GM13977 (cell line): ENCODE data around the gene MAGED4.

ENCODE experiments used
- DNase-seq: peaks from one replicate; pipeline ENCODE4 v3.0.0; 2012; ENCODE audit warnings: low spot score
- in situ Hi-C: fragments of 300-500 bp; cut with MboI; formaldehyde crosslinking; loops from one replicate; pipeline ENCODE4 v1.12.0; 2022; ENCODE audit warnings: low sequenced_read_pairs, low pct_unique_long_range_greater_than_20kb, mixed read lengths, inconsistent platforms; ENCODE audit not compliant: unreplicated experiment
- TF ChIP-seq, protein P1 (sequence below): IDR thresholded peaks from 2 replicates; pipeline ENCODE4 v1.5.1; 2012; ENCODE audit warnings: mild to moderate bottlenecking, control low read depth; ENCODE audit not compliant: insufficient read depth; ENCODE audit errors: extremely low read depth, missing control alignments

MAGED4 gene

DNA sequence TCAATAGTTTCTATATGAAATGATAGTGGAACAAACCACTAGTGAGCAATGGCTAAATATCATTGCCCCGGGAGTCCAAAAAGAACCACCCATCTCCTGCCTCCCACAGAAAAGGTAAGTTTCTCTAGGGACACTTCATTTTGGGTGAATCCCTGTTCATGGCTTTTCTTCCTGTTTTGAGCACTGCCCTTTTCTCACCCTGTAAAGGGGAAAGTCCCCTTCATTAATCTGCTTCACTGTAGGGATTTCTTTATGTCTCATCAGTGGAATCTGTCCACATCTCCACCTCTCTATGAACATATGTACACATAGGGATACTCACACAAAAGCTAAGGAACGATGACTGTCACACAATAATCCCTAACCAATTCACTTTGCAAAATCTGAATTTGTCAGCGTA, 28.6 kb downstream of the MAGED4 start:
- no peak for DNase-seq
- in situ Hi-C loops: no loop called here

DNA sequence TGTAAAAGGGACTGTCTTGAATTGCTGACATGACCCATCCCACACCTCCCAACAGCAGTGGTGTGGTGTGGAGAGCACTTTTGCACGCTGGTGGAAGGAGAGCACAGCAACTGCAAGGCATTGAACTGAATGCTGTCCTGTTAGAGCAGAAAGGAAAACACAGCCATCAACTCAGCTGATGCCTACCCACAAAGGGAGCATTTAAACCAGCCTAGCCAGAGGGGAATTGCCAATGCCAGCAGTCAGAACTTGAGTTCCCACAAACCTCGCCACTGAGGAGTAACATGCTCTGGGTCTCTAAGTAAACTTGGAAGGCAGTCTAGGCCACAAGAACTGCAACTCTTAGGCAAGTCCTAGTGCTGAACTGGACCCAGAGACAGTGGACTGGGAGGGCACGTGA, 31.9 kb downstream of the MAGED4 start:
- TF ChIP-seq, protein P1, sequence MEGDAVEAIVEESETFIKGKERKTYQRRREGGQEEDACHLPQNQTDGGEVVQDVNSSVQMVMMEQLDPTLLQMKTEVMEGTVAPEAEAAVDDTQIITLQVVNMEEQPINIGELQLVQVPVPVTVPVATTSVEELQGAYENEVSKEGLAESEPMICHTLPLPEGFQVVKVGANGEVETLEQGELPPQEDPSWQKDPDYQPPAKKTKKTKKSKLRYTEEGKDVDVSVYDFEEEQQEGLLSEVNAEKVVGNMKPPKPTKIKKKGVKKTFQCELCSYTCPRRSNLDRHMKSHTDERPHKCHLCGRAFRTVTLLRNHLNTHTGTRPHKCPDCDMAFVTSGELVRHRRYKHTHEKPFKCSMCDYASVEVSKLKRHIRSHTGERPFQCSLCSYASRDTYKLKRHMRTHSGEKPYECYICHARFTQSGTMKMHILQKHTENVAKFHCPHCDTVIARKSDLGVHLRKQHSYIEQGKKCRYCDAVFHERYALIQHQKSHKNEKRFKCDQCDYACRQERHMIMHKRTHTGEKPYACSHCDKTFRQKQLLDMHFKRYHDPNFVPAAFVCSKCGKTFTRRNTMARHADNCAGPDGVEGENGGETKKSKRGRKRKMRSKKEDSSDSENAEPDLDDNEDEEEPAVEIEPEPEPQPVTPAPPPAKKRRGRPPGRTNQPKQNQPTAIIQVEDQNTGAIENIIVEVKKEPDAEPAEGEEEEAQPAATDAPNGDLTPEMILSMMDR: no peak
- no peak for DNase-seq
- in situ Hi-C loops: no loop called here

More for the DNA sequence above, 28.6 kb downstream of the MAGED4 start:
- TF ChIP-seq, protein P1: no peak

DNA sequence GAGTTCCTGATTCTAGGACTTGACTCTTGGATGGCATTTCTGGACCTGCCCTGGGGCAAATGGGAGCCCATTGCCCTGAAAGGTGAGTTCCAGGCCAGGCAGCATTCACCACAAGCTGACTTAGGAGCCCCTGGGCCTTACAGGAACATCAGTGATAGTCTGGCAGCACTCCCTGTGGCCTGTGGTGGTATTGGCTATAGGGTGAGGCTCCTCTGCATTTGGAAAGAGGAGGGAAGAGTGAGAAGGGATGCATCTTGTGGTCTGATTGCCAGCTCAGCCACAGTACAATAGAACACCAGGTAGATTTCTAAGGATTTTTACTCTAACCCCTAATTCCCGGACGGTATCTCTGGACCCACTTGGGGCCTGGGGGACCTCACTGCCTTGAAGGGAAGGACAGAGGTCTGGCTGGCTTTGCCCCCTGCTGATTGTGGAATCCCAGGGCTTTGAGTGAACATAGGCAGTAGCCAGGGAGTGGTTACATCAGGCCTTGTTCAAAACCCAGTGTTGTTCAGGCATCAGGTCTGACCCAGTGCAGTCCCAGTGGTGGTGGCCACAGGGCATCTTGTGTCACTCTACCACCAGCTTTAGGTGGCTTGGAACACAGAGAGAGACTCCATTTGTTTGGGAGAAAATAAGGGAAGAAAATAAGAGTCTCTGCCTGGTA, 32.9 kb downstream of the MAGED4 start:
- in situ Hi-C loops: no loop called here
- TF ChIP-seq, protein P1: no peak
- DNase-seq: no peak

DNA sequence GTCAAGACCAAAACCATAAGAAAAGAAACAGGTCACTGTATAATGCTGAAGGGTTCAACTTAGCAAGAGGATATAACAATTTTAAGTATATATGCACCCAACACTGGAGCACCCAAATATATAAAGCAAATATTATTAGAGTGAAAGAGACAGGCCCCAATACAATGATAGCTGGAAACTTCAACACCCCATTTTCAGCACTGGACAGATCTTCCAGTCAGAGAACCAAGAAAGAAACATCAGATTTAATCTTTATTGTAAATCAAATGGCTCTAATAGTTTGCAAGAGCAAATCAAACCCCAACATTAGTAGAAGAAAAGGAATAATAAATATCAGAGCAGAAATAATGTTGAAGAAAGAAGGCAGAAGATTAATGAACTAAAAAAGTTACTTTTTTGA, 36.2 kb downstream of the MAGED4 start:
- in situ Hi-C loops: no loop called here
- TF ChIP-seq, protein P1: no peak

More for the DNA sequence above, 36.2 kb downstream of the MAGED4 start:
- no peak for DNase-seq
